Measurements from ENCODE around the gene HYLS1.
A peak's percentile ranks its signal among the peaks of the same experiment; 100 is the strongest.
"Not testable (repeated sequence)": the region's sequence is repeated elsewhere in the genome, so short reads cannot be mapped to it uniquely, and the experiment has no call there.

HYLS1 gene

GRCh38 chr11:125886997-125887372, 483 bp upstream of the HYLS1 start:
- TF ChIP-seq GATA1 (IDR thresholded peaks at IDR 0.05; ENCODE audit: low read depth, low read length) (no peak), POLR2A (IDR thresholded peaks at IDR 0.05; ENCODE audit: low read length) (no peak)
- DNase-seq = peak; percentile 74 to 81

- no peak for TF ChIP-seq POLR2A (IDR thresholded peaks at IDR 0.05; ENCODE audit: low read length)
- no peak for TF ChIP-seq GATA1 (IDR thresholded peaks at IDR 0.05; ENCODE audit: low read depth, low read length)
- DNase-seq = peak; percentile 49
Measured at GRCh38 chr11:125890447-125891100, 3.1 kb downstream of the HYLS1 start.

DNA sequence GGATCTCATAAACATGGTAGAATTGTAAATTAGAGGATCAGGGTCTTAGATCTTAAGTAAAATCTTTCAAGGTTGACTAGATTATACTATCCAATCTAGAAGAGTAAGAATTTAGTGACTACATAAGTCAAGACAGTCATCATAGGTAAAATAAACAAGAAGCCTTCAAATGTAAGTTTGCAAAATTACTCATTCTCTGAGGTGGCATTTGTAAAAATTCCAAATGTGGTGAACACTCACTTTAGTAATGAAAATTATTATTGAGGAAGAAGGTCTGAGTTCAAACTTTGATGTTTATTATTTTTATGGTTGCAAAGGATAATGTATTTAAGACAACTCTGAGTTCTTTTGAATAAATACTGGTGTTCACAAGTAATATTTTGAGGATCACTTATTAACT, 4.6 kb downstream of the HYLS1 start:
- TF ChIP-seq GATA1 (IDR thresholded peaks at IDR 0.05; ENCODE audit: low read depth, low read length) (no peak), POLR2A (IDR thresholded peaks at IDR 0.05; ENCODE audit: low read length) (no peak)
- no peak for DNase-seq

DNA sequence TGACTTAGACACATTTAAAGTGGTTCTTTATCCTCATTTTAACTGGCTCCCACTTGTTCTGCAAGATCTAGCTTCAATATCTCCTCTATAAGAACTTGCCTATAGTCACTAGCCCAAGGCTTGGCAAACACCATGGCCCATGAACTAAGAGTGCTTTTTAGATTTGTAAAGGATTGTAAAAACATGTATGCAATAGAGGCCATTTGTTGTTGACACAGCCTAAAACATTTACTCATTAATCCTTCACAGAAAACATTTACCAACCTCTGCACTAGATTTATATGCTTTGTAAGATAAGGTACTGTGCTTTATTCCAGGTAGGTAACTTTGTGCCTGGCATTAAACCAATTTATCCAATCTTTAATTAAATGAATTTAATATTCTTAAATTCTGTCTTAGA, 5.5 kb downstream of the HYLS1 start:
- no peak for DNase-seq

DNA sequence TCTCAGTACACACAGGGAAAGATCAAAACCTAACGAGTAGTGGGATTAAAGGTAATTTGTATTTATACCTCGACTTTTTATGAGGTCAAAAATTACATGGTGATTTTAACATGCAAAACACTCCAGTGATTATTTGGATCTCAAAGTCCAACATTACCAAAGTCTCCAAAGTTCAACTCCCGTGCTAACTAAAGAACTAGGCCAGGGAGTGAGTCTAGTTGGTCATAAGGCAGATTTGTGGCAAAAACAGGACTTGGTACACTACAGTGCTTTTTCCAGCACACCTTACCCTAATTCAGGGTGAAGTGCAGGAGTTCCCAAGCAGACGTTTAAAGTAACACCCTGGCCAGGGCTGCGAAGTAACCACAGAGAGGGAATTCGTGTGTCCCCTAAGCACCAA, 14.4 kb downstream of the HYLS1 start:
- no peak for TF ChIP-seq GATA1 (IDR thresholded peaks at IDR 0.05; ENCODE audit: low read depth, low read length)
- TF ChIP-seq POLR2A (IDR thresholded peaks at IDR 0.05; ENCODE audit: low read length) = no peak
- no peak for DNase-seq

More for the DNA sequence above, 5.5 kb downstream of the HYLS1 start:
- no peak for TF ChIP-seq POLR2A (IDR thresholded peaks at IDR 0.05; ENCODE audit: low read length)
- no peak for TF ChIP-seq GATA1 (IDR thresholded peaks at IDR 0.05; ENCODE audit: low read depth, low read length)

GRCh38 chr11:125902277-125902926, 14.9 kb downstream of the HYLS1 start:
- DNase-seq = peak in 1 of 2 experiments; percentile 38

DNA sequence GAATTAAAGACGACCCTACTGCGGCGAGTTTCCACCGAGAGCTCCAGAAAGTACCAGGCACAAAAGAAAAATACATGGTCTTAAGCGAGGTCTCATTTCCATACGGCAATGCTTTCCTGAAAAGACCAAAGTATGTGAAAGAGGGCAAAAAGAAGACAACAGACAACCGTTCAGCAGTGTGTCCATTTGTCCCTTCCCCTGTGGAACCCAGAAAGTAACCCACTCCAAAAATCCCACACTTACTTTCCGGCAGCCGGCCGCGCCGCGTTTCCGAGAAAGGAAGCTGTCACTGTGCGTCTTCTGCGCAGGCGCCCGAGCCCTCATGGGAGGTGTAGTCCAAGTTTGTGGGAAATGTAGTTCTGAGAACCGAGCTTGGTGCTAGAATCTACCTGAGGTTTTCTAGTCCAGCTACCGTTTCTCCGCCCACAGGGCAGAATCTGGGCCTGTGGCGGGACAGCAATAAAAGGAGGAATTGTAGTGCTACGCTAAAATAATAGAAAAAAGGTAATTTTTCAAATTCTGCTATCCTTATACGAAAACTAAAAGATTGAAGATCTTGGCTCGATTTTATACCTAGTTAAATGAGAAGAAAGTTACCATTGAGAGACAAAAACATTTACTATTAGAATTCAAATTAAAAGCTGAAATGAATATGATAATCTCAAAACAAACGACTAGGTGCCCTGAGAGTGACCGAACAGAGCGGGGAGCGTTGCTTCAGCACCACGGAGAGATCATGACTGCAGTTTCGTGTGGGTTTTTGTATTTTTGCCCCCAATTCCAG, 15.7 kb downstream of the HYLS1 start, which contains the start of gene PUS3:
Gene PUS3, minus strand, starts transcription at position 280 of the 784 bp plus-strand sequence. CDS start 6,922 bp downstream, outside the sequence.
- TF ChIP-seq POLR2A (IDR thresholded peaks at IDR 0.05; ENCODE audit: low read length) (peak; percentile 72), GATA1 (IDR thresholded peaks at IDR 0.05; ENCODE audit: low read depth, low read length) (no peak)
- DNase-seq = peak; percentile 87 to 90

More at GRCh38 chr11:125902277-125902926, 14.9 kb downstream of the HYLS1 start:
- TF ChIP-seq GATA1 (IDR thresholded peaks at IDR 0.05; ENCODE audit: low read depth, low read length) = no peak
- TF ChIP-seq POLR2A (IDR thresholded peaks at IDR 0.05; ENCODE audit: low read length) = no peak

- TF ChIP-seq POLR2A (IDR thresholded peaks at IDR 0.05; ENCODE audit: low read length) (no peak), GATA1 (IDR thresholded peaks at IDR 0.05; ENCODE audit: low read depth, low read length) (no peak)
- DNase-seq = no peak
Measured at GRCh38 chr11:125903711-125904659, 16.5 kb downstream of the HYLS1 start, which contains the start of gene DDX25. Gene DDX25 (plus strand): TSS chr11:125904508. CDS start chr11:125904518, 10 bp downstream.

DNA sequence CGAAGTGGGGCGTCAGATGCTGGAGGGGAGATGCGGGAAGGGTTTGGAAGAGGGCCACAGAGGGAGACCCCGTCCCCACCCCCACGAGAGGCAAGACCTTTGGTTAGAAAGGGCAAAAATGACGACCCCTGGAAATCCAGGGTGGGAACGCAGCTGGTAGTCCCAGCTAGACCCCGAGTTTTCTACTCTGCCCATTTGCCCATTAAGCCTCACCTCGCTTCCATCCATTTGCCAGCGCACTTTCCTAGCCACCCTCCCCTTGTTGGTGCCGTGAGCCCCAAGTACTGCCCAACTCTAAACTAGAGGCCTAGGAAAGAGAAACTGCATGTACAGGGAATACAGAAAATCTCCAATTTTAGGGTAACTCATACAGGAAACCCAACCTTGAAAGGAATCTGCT, 17.2 kb downstream of the HYLS1 start:
- DNase-seq = no peak
- TF ChIP-seq GATA1 (IDR thresholded peaks at IDR 0.05; ENCODE audit: low read depth, low read length) (no peak), POLR2A (IDR thresholded peaks at IDR 0.05; ENCODE audit: low read length) (no peak)

DNA sequence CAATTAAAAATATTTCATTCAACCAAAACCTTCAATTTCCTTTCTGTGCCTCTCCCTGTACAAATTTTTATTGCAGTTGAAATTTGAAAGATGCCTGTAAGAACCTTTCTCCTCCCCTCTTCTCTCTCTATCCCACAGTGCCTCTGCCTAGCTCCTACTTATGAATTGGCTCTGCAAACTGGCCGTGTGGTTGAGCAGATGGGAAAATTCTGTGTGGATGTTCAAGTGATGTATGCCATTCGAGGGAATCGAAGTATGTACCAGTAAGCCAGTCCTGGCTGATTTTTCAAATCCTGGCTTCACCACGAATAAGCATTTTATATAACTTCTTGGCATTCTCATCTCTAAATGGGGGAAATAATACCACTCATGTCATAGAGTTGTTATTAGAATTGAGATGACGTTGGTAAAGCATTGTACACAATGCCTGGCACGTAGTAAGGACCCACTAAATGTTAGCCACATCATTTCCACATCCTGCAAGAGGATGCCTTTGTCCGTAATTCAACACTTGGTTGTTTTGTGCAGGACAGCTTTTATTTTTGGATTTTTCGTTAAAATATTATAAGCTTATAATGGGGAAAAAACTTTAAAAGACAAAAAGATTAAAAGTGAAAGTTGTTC, 22.9 kb downstream of the HYLS1 start:
- no peak for TF ChIP-seq POLR2A (IDR thresholded peaks at IDR 0.05; ENCODE audit: low read length)
- no peak for DNase-seq

DNA sequence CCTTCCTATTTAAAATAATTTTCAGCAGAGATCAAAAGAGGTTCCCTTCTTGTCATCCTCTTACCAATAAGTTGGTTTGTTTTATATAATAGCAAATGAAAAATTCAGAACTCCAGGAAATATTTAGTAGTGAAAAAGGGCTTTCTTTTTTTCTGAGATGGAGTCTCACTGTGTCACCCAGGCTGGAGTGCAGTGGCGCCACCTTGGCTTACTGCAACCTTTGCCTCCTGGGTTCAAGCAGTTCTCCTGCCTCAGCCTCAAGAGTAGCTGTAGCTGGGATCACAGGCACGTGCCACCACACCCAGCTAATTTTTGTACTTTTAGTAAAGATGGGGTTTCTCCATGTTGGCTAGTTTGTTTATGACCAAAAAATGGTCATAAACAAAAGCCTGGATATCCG, 27.1 kb downstream of the HYLS1 start:
- not testable (repeated sequence) for DNase-seq

DNA sequence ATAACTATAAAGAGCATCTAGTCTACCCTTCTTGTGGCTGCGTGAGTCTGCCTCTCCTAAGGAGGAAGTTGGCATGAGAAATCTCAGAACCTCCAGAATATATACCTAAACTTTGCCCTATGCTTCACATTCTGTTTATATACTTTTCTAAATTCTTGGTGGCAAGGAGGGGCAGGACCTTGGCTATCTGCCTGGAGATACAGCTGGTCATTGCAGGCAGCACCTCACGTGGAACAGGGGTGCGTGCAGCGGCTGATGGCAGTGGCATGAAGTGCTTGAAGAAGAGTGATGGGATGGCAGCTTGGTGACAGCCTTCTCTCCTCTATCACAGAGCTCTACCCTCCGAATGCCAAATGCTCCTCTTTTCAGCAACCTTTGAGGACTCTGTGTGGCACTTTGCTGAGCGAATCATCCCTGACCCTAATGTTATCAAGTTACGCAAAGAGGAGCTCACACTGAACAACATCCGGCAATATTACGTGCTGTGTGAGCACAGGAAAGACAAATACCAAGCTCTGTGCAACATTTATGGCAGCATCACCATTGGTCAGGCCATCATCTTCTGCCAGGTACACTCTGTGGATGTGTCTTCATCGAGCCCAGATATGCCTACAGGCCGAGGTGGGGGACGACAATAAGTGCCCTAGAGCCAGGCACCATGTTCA, 29.3 kb downstream of the HYLS1 start:
- DNase-seq = no peak
- TF ChIP-seq GATA1 (IDR thresholded peaks at IDR 0.05; ENCODE audit: low read depth, low read length) (no peak), POLR2A (IDR thresholded peaks at IDR 0.05; ENCODE audit: low read length) (no peak)

Measured in erythroblast (primary cell).